HUES6 (cell line): Measurements from ENCODE around the gene OR1F1.
A peak's percentile ranks its signal among the peaks of the same experiment; 100 is the strongest.
"Not testable (repeated sequence)": the region's sequence is repeated elsewhere in the genome, so short reads cannot be mapped to it uniquely, and the experiment has no call there.

ENCODE experiments used
- H3K27ac ChIP-seq: 2 replicates; pipeline ENCODE4 v1.7.0; 2013; ENCODE audit warnings: low read depth, mild to moderate bottlenecking, low read length, inconsistent platforms
- H3K27me3 ChIP-seq: 2 replicates; pipeline ENCODE4 v1.6.1; 2013; ENCODE audit warnings: low read length; ENCODE audit not compliant: control insufficient read depth, insufficient read depth
- H3K36me3 ChIP-seq: 2 replicates; pipeline ENCODE4 v1.6.1; 2013; ENCODE audit warnings: low read length; ENCODE audit not compliant: control insufficient read depth, insufficient read depth
- H3K4me1 ChIP-seq: 2 replicates; pipeline ENCODE4 v1.6.1; 2013; ENCODE audit warnings: low read length; ENCODE audit not compliant: control insufficient read depth, insufficient read depth
- H3K4me3 ChIP-seq: 2 replicates; pipeline ENCODE4 v1.5.1; 2013; ENCODE audit warnings: low read depth, low read length
- H3K9ac ChIP-seq: one replicate; pipeline ENCODE4 v1.6.1; 2013; ENCODE audit warnings: mild to moderate bottlenecking, low read length
- H3K9me3 ChIP-seq: 2 replicates; pipeline ENCODE4 v1.6.1; 2013; ENCODE audit warnings: low read depth, low read length; ENCODE audit not compliant: control insufficient read depth, insufficient read depth

The OR1F1 gene

DNA sequence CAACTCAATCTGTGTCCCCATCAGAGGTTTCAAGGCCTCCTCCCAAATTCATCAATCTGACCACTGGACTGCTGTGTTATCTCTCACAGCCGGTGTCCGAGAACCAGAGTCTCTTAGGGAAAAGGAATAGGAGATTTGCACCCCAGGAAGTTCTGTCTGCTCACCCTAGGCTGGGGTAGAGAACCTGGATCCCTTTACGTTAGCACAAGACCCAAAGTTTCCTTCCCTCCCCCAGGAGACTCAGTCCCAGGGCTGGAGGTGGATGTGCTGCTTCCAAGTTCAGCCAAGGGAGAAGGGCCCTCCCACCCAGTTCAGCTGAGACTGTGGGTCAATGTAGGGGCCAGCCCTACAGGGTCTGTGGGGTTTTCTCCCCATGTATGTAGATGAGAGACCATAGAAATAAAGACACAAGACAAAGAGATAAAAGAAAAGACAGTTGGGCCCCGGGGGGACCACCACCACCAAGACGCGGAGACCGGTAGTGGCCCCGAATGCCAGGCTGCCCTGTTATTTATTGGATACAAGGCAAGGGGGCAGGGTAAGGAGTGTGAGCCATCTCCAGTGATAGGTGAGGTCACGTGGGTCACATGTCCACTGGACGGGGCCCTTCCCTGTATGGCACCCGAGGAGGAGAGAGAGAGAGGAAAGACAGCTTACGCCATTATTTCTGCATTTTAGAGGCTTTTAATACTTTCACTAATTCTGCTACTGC, 22.7 kb upstream of the OR1F1 start:
- H3K9me3 ChIP-seq: no peaks in the 10 kb centered on the region
- peaks cover 7% of the 10 kb centered on the region; the same call in 1 of the 2 replicates for H3K4me1 ChIP-seq
- peak overlapping the region; percentile 40; the same call in 1 of the 2 replicates for H3K4me3 ChIP-seq
- no peaks in the 10 kb centered on the region for H3K36me3 ChIP-seq
- no peak overlapping the region for H3K9ac ChIP-seq
- H3K27ac ChIP-seq: no peak overlapping the region
- H3K27me3 ChIP-seq: peaks cover 25% of the 10 kb centered on the region

DNA sequence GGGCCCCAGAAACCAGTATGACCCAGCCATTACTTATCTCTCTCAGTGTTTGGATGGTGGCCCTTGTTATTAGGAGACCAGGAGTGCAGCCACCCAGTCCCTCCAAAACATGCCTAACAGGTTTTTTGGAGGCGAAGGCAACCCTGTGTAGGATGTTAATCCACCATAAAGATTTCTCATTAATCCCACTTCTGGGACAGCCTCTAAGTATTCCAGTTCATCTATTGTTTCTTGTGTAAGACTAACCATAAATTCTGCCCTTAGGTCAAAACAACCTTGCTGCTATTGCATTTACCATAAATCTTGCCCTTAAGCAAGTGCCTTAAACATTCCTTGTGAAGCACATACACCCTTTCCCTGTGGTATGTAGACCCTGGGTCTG, 21.5 kb upstream of the OR1F1 start:
- Histone ChIP-seq H3K27ac (no peak overlapping the region), H3K9ac (no peak overlapping the region), H3K4me1 (peaks cover 12% of the 10 kb centered on the region; the same call in 1 of the 2 replicates), H3K27me3 (peaks cover 37% of the 10 kb centered on the region), H3K4me3 (no peak overlapping the region), H3K9me3 (no peaks in the 10 kb centered on the region), H3K36me3 (no peaks in the 10 kb centered on the region)

DNA sequence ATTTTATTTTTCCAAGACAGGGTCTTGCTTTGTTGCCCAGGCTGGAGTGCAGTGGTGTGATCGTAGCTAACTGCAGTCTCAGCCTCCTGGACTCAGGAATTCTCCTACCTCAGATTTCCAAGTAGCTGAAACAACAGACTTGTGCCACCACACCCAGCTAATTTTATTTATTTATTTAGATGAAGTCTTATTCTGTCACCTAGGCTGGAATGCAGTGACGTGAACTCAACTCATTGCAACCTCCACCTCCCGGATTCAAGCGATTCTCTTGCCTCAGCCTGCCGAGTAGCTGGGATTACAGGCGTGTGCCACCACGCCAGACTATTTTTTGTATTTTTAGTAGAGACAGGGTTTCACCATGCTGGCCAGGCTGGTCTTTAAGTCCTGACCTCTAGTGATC, 19.3 kb upstream of the OR1F1 start:
- not testable (repeated sequence) for H3K4me3 ChIP-seq, H3K9ac ChIP-seq, H3K36me3 ChIP-seq, H3K9me3 ChIP-seq, H3K4me1 ChIP-seq, H3K27ac ChIP-seq
- peaks cover 46% of the 10 kb centered on the region for H3K27me3 ChIP-seq

DNA sequence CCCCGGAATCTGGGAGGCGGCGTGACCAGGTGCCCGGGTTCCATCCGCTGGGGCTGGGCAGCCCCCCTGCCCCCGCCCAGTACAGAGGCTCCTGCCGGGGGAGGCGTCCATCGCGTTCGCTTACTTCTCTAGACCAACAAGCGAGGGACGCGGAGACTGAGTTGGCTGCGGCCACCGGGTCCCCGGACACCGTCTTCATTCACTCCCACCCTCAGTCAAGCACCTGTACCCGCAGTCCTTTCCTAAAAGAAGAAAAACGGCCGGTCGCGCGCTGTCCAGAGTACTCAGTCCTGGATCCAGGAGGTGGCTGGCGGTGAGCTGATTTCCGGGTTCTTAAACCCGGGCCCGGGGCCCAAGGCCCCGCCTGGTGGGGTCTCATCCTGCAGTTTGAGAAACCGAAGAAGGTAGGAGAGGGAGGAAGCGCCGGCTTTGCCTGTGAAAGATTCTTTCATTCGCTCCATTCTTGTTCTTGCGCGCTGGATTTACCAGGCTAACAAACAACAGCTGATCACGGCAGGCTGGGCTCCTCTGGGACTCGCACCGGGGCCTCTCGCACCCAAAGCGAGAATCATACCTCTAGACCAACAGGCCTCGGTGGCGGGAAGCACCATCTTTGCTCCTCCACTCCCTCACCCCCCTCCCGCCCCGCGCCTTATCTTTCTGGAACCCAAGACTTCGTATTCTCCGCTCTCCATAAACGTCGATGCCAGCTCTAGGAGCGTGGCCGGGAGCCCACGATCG, 17.4 kb upstream of the OR1F1 start:
- H3K27ac ChIP-seq: no peak overlapping the region
- H3K27me3 ChIP-seq: peaks cover 50% of the 10 kb centered on the region
- no peaks in the 10 kb centered on the region for H3K36me3 ChIP-seq
- peak overlapping the region; percentile 60 for H3K9ac ChIP-seq
- H3K4me1 ChIP-seq: peaks cover 11% of the 10 kb centered on the region; the same call in 1 of the 2 replicates
- no peaks in the 10 kb centered on the region for H3K9me3 ChIP-seq
- H3K4me3 ChIP-seq: peak overlapping the region; percentile 61

DNA sequence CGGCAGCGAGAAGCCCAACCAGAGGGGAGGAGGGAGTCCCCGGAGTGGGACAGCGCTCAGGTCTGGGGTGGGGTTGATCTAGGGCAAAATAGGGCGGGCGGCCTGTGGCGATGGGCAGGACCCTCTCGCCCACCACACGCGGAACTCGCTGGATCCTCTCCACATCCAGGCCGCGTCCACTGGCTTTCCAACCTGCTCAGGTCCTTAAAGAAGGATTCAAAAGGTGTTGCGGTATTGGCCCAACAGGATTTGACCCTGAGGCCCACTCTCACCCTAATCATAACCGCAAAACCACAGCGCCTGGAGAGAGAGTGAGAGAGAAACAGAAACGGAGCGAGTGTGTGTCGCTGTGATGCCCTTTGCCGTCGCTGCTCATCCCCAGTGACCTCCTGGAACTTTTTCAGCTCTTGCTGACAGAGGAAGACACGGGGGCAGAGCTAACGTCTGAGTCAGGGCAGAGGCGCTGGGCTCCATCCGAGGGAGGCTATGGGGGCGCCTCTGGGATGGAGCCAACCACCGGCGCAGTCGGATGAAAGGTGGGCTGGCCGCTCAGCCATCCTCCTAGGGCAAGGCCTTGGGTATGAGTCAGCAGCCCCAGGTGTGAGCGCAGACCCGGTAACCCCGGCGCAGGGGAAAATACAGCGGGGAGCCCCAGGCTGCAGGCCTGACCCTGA, 16.7 kb upstream of the OR1F1 start:
- Histone ChIP-seq H3K9me3 (no peaks in the 10 kb centered on the region), H3K36me3 (no peaks in the 10 kb centered on the region), H3K4me3 (peak overlapping the region; percentile 61), H3K27me3 (peaks cover 50% of the 10 kb centered on the region), H3K4me1 (0 out of 2 replicates have a peak, but pooled peaks cover 8% of the 10 kb centered on the region), H3K27ac (no peak overlapping the region), H3K9ac (peak overlapping the region; percentile 60)

DNA sequence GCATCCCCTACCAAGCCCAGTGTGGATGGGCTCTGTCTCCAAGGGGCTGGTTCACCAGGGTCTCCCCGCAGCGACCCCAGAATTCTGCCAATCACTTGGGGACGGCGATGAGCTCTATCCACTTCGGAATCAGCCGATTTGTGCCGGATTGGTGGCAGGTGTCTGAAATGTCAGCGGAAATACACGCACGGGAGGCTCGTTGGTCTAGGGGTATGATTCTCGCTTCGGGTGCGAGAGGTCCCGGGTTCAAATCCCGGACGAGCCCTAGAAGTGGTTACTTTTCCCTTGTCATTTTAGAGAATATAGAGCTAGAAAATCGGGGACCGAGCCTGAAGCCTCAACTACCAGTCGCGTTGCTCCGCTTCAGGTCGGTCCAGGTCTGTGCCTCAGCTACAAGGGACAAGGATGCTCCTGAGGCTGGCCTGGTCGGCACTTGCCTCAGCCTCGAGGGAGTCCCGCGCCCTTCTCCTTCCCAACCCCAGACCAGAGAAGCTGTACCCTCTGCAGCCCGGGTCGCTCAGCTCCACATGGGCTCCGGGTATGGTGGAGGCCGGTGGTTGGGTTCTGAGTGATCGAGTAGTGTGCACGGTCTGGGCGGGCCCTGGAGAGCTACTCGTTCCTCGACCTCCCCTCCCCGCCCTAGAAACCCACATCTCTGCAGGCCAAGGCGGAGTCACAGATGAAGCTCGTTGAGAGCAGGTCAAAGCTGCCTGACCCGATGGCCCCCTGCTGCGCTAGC, 16.0 kb upstream of the OR1F1 start:
- no peak overlapping the region for H3K27ac ChIP-seq
- H3K9me3 ChIP-seq: no peaks in the 10 kb centered on the region
- peak overlapping the region; percentile 60 for H3K9ac ChIP-seq
- peaks cover 50% of the 10 kb centered on the region for H3K27me3 ChIP-seq
- H3K4me1 ChIP-seq: 0 out of 2 replicates have a peak, but pooled peaks cover 8% of the 10 kb centered on the region
- H3K36me3 ChIP-seq: no peaks in the 10 kb centered on the region
- H3K4me3 ChIP-seq: peak overlapping the region; percentile 61

DNA sequence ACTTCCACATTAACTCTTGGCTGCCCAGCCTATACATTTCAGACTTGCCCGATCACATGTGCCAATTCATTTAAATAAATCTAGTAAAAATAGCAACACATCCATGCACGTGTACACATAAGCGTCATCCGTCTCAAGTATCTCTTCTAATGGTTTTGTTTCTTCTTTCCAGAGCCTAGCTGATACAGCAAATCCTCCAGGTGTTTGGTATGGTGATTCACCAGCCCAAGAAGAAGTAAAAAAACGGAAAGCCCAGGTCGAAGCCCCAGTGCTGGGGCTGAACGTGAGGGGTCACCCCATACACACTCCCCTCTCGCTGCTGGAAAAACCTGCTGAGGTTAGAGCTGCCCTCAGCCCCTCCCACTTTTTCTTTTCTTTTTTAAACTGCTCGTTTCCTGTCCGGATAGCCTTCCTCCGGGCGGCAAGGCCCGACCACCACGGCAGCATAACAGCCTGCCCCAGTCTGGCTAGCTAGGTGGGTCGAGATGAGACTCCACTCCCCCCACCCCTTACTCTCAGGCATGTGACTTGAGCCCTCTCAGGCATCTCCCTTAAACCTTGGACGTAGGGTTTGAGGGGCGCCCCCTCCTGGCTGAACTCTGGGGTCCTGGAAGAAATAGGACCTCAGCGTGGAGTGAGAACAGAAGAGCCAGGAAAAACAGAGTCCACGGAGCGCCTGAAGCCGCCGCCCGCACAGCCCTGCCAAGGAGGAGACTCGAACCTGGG, 13.9 kb upstream of the OR1F1 start:
- Histone ChIP-seq H3K4me3 (peak overlapping the region; percentile 68), H3K9me3 (no peaks in the 10 kb centered on the region), H3K27me3 (peaks cover 38% of the 10 kb centered on the region), H3K36me3 (no peaks in the 10 kb centered on the region), H3K9ac (no peak overlapping the region), H3K4me1 (0 out of 2 replicates have a peak, but pooled peaks cover 8% of the 10 kb centered on the region), H3K27ac (no peak overlapping the region)

DNA sequence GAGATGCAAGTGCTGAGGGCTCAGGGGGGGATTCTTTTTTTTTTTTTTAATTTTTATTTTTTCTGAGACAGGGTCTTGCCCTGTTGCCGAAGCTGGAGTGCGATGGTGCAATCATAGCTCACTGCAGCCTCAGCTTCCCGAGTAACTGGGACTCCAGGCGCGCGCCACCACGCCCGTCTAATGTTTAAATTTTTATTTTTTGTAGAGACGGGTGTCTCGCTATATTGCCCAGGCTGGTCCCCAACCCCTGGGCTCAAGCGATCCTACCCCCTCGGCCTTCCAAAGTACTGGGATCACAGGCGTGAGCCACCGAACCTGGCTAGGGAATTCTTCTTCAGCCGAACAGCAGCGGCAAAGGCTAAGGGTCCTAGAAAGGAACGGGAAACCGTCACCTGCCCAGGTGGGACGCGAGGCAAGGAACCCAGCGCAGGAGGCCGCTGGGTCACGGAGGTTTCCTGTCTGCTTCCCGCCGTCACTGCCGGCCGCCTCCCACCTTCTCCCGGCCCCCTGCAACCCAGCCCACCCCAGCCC, 13.3 kb upstream of the OR1F1 start:
- 0 out of 2 replicates have a peak, but pooled peaks cover 8% of the 10 kb centered on the region for H3K4me1 ChIP-seq
- H3K9ac ChIP-seq: peak overlapping the region; percentile 40
- H3K4me3 ChIP-seq: peak overlapping the region; percentile 68
- no peaks in the 10 kb centered on the region for H3K36me3 ChIP-seq
- H3K27ac ChIP-seq: no peak overlapping the region
- H3K9me3 ChIP-seq: no peaks in the 10 kb centered on the region
- H3K27me3 ChIP-seq: peaks cover 38% of the 10 kb centered on the region

DNA sequence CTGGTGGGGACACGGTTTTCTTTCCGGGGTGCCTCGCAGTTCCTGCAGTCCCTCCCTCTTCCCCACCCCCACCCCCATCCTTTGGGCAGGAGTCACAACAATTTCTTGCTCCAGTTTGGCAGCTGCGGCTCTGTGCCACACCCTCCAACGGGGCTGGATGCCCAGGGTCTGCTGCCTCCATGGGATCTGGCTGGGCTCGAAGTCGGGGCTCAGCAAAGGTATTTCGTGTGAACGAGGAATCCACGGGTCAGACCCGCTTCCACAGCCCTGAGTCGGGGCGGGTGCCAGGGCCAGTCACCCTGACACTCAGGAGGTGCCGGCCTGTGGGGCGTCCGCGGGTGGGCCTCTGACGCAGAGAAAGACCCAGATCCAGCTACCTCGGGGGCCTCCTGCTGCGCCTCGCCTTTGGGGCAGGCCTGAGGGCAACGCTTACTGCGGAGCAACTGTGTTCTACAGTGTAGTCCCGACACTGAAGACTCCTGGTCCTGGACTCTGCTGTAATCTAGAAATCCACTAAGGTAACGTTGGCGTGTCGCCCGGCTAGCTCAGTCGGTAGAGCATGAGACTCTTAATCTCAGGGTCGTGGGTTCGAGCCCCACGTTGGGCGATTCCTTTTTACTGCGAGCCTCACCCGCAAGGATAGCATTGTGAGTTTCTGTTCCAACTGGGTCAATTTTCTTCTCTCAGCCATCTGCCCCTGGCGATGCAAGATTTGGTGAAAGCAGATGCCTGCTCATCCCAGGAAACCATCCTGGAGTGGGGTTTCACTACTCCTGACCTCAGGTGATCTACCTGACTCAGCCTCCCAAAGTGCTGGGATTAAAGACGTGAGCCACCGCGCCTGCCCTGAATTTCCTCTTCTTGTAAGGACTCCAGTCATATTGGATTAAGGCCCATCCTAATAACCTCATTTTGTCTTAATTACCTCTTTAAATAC, 12.6 kb upstream of the OR1F1 start:
- no peaks in the 10 kb centered on the region for H3K9me3 ChIP-seq
- no peak overlapping the region for H3K9ac ChIP-seq
- H3K4me3 ChIP-seq: peak overlapping the region; percentile 68
- no peak overlapping the region for H3K27ac ChIP-seq
- peaks cover 37% of the 10 kb centered on the region for H3K27me3 ChIP-seq
- H3K4me1 ChIP-seq: 0 out of 2 replicates have a peak, but pooled peaks cover 8% of the 10 kb centered on the region
- no peaks in the 10 kb centered on the region for H3K36me3 ChIP-seq
